GM19239 (cell line): ENCODE measurements around the gene CWC15.
A peak's percentile ranks its signal among the peaks of the same experiment; 100 is the strongest.
"Not testable (repeated sequence)": the region's sequence is repeated elsewhere in the genome, so short reads cannot be mapped to it uniquely, and the experiment has no call there.

Experiments used
- DNase-seq: peaks from one replicate; pipeline ENCODE4 v3.0.0; 2011; ENCODE audit warnings: low spot score; ENCODE audit not compliant: insufficient read length
- FAIRE-seq: peaks from 2 replicates; lab custom pipeline; 2011; peaks lifted over from hg19 to GRCh38; lab: Jason Lieb, UNC

The CWC15 gene

GRCh38 chr11:94924171-94924572 is 49.2 kb downstream of the CWC15 start:
- no peak for FAIRE-seq

DNA sequence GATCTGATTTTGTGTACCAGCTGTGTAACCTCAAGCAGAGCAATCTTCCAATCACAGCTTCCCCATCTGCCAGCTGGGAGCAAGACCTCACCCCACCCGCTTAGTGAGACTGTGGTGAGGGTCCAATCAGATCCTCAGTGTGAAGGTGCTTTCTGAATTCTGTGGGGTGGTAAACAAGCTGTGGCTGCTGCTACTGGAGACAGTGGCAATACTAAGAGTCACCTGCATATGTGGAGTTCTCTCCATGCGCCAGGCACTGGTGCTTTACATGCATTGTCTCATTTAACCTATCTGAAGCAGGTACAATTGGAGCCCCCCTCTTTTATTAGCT is 50.4 kb downstream of the CWC15 start:
- no peak for FAIRE-seq
- no peak for DNase-seq

More at GRCh38 chr11:94924171-94924572, 49.2 kb downstream of the CWC15 start:
- DNase-seq: no peak

- DNase-seq: no peak
- FAIRE-seq: peak; percentile 31
Measured at GRCh38 chr11:94922321-94923003, 50.9 kb downstream of the CWC15 start.

DNA sequence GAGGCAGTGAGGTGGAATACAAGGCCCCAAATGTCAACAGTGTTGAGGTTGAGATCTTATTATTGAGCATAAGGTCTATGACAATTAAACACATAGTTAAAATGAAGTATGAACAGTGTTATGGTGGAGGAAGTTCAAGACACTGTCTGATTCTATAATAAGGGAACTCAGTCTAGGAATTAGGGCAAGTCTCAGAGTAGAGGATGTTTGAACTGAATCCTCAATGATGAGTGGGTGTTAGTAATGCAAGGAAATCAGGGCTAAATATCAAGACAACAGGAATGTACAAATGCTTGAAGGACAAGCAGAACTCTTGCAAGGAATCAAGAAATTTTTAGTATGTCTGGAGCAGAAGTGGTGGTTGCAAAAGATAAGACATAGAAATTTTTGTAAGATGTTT is 53.0 kb downstream of the CWC15 start:
- FAIRE-seq: no peak
- no peak for DNase-seq

- FAIRE-seq, DNase-seq: not testable (repeated sequence)
Measured at GRCh38 chr11:94913718-94914394, 59.5 kb downstream of the CWC15 start.

DNA sequence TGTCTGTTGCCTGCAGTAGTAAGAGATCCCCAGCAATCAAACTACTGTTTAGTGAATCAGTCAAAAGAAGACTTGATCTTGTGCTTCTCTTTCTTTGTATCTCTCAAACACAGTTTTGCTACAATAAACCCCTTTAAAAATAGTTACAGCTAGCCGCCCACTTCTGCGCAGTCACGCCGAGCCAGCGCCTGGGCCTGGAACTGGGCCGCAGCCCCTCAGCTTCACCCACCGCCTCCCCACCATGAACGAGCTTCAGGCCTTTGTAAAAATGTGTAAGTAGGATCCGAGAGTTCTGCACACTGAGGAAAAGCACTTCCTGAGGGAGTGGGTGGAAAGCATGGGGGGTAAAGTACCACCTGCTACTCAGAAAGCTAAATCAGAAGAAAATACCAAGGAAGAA is 60.5 kb downstream of the CWC15 start:
- no peak for FAIRE-seq
- DNase-seq: no peak
